H9 (cell line): ENCODE data around the gene PERP. TPM values are rescaled to one million over a fixed set of nuclear protein-coding genes. Genes with fewer than 3 reads are reported as not detected.
A peak's percentile ranks its signal among the peaks of the same experiment; 100 is the strongest.

Source experiments
- DNase-seq: peaks from one replicate; pipeline ENCODE4 v3.0.0-alpha.2; 2017
- H2AFZ ChIP-seq: one replicate; pipeline ENCODE4 v1.6.1; 2013; ENCODE audit warnings: mild to moderate bottlenecking, low read length, control low read depth, moderate library complexity
- H2AK5ac ChIP-seq: 2 replicates; pipeline ENCODE4 v1.6.1; 2013; ENCODE audit warnings: low read length, control low read depth, mixed read lengths; ENCODE audit not compliant: insufficient read length
- H2BK120ac ChIP-seq: one replicate; pipeline ENCODE4 v1.6.1; 2013; ENCODE audit warnings: low read depth, mild to moderate bottlenecking, low read length, control low read depth, inconsistent platforms; ENCODE audit not compliant: poor library complexity, severe bottlenecking
- H2BK12ac ChIP-seq: 2 replicates; pipeline ENCODE4 v1.6.1; 2013; ENCODE audit warnings: low read length, control low read depth, mixed read lengths, low read depth; ENCODE audit not compliant: insufficient read length
- H2BK15ac ChIP-seq: 2 replicates; pipeline ENCODE4 v1.6.1; 2013; ENCODE audit warnings: low read depth, low read length, control low read depth
- H2BK20ac ChIP-seq: one replicate; pipeline ENCODE4 v1.6.1; 2013; ENCODE audit warnings: low read depth, mild to moderate bottlenecking, low read length, control low read depth, inconsistent platforms; ENCODE audit not compliant: poor library complexity, severe bottlenecking
- H2BK5ac ChIP-seq: 2 replicates; pipeline ENCODE4 v1.6.1; 2013; ENCODE audit warnings: low read length, control low read depth, mixed read lengths; ENCODE audit not compliant: insufficient read length
- H3K14ac ChIP-seq: 2 replicates; pipeline ENCODE4 v1.6.1; 2013; ENCODE audit warnings: low read length, control low read depth; ENCODE audit not compliant: insufficient read depth
- H3K18ac ChIP-seq: 2 replicates; pipeline ENCODE4 v1.6.1; 2013; ENCODE audit warnings: low read depth, mild to moderate bottlenecking, mixed read lengths, low read length, control low read depth; ENCODE audit not compliant: insufficient read length
- H3K23ac ChIP-seq: 2 replicates; pipeline ENCODE4 v1.6.1; 2013; ENCODE audit warnings: low read length, control low read depth, mixed read lengths, low read depth; ENCODE audit not compliant: insufficient read length
- H3K23me2 ChIP-seq: 2 replicates; pipeline ENCODE4 v1.6.1; 2013; ENCODE audit warnings: low read depth, mild to moderate bottlenecking, mixed read lengths, low read length, control low read depth; ENCODE audit not compliant: insufficient read length, poor library complexity, severe bottlenecking
- H3K27ac ChIP-seq: 2 replicates; pipeline ENCODE4 v1.5.1; 2013; ENCODE audit warnings: low read length, control low read depth, mixed read lengths, low read depth; ENCODE audit not compliant: insufficient read length
- H3K27me3 ChIP-seq: 2 replicates; pipeline ENCODE4 v1.6.1; 2013; ENCODE audit warnings: low read length, control low read depth, inconsistent platforms; ENCODE audit not compliant: insufficient read depth
- H3K4ac ChIP-seq: 2 replicates; pipeline ENCODE4 v1.6.1; 2013; ENCODE audit warnings: low read depth, mild to moderate bottlenecking, control low read depth, inconsistent platforms, low read length, moderate library complexity
- H3K4me1 ChIP-seq: 2 replicates; pipeline ENCODE4 v1.6.1; 2013; ENCODE audit warnings: low read length, control low read depth, inconsistent platforms; ENCODE audit not compliant: insufficient read depth
- H3K4me2 ChIP-seq: 2 replicates; pipeline ENCODE4 v1.6.1; 2013; ENCODE audit warnings: low read length, control low read depth, mixed read lengths; ENCODE audit not compliant: insufficient read length, insufficient read depth
- H3K56ac ChIP-seq: 2 replicates; pipeline ENCODE4 v1.6.1; 2013; ENCODE audit warnings: low read depth, mild to moderate bottlenecking, mixed read lengths, low read length, control low read depth; ENCODE audit not compliant: insufficient read length
- H3K79me1 ChIP-seq: 2 replicates; pipeline ENCODE4 v1.6.1; 2013; ENCODE audit warnings: low read depth, mild to moderate bottlenecking, moderate library complexity, low read length, control low read depth, inconsistent platforms; ENCODE audit not compliant: insufficient read depth, poor library complexity, severe bottlenecking
- H3K79me2 ChIP-seq: 2 replicates; pipeline ENCODE4 v1.6.1; 2013; ENCODE audit warnings: low read length, control low read depth, inconsistent platforms; ENCODE audit not compliant: insufficient read depth
- H3K9ac ChIP-seq: 2 replicates; pipeline ENCODE4 v1.6.1; 2013; ENCODE audit warnings: low read length, control low read depth, mixed read lengths; ENCODE audit not compliant: insufficient read length; ENCODE audit errors: extremely low read depth
- H3K9me3 ChIP-seq: one replicate; pipeline ENCODE4 v1.6.1; 2013; ENCODE audit warnings: low read depth, low read length, inconsistent platforms; ENCODE audit not compliant: control insufficient read depth
- H3T11ph ChIP-seq: one replicate; pipeline ENCODE4 v1.6.1; 2013; ENCODE audit warnings: mild to moderate bottlenecking, low read length, control low read depth, inconsistent platforms
- H4K20me1 ChIP-seq: one replicate; pipeline ENCODE4 v1.6.1; 2013; ENCODE audit not compliant: control insufficient read depth, insufficient read length, insufficient read depth
- H4K5ac ChIP-seq: 2 replicates; pipeline ENCODE4 v1.6.1; 2013; ENCODE audit warnings: low read depth, mild to moderate bottlenecking, mixed read lengths, low read length, control low read depth; ENCODE audit not compliant: insufficient read length
- H4K8ac ChIP-seq: replicated peaks from 2 replicates; pipeline ENCODE4 v1.6.1; 2013; ENCODE audit warnings: low read length, control low read depth, mixed read lengths, low read depth; ENCODE audit not compliant: insufficient read length
- H4K91ac ChIP-seq: 2 replicates; pipeline ENCODE4 v1.6.1; 2013; ENCODE audit warnings: low read depth, mild to moderate bottlenecking, moderate library complexity, mixed read lengths, low read length, control low read depth; ENCODE audit not compliant: insufficient read length
- H3K27ac Mint-ChIP-seq, 3 experiments: 2 replicates in 2 of 3; 3 replicates in 1 of 3; pipeline ENCODE4 v1.8.0; 2020 to 2021; ENCODE audit warnings: mixed read lengths in 3 of 3, mild to moderate bottlenecking in 1 of 3, moderate library complexity in 1 of 3
- H3K27me3 Mint-ChIP-seq: 2 replicates; pipeline ENCODE4 v1.8.0; 2021; ENCODE audit warnings: low read depth, mild to moderate bottlenecking, moderate library complexity, mixed read lengths
- H3K36me3 Mint-ChIP-seq, 3 experiments: 2 replicates in 2 of 3; 3 replicates in 1 of 3; pipeline ENCODE4 v1.8.0; 2020 to 2021; ENCODE audit warnings: low read depth in 3 of 3, mixed read lengths in 3 of 3; ENCODE audit not compliant: insufficient read depth in 1 of 3
- H3K4me1 Mint-ChIP-seq, 2 experiments: 2 replicates each; pipeline ENCODE4 v1.8.0; 2020; ENCODE audit warnings: mixed read lengths in 2 of 2
- H3K4me3 Mint-ChIP-seq, 2 experiments: 2 replicates in 1 of 2; 3 replicates in 1 of 2; pipeline ENCODE4 v1.8.0; 2020 to 2021; ENCODE audit warnings: mild to moderate bottlenecking in 2 of 2, mixed read lengths in 2 of 2, moderate library complexity in 1 of 2
- H3K9me3 Mint-ChIP-seq, 2 experiments: 2 replicates in 1 of 2; 3 replicates in 1 of 2; pipeline ENCODE4 v1.8.0; 2020; ENCODE audit warnings: mild to moderate bottlenecking in 2 of 2, mixed read lengths in 2 of 2, moderate library complexity in 1 of 2
- CTCF ChIP-seq: fragments of 200-600 bp; sonication (generic); conservative IDR thresholded peaks from 3 replicates; pipeline ENCODE4 v1.8.0; 2021; ENCODE audit warnings: antibody characterized with exemption, mild to moderate bottlenecking
- WGBS: extraction: QIAGEN DNeasy Blood & Tissue Kit; methylation state at CpG from one replicate; pipeline ENCODE4 v1.1.7; 2013; ENCODE audit warnings: missing lambda C conversion rate, low lambda C conversion rate, mixed read lengths; ENCODE audit not compliant: insufficient read length; ENCODE audit errors: extremely low coverage; 5-methylcytosine and 5-hydroxymethylcytosine counted together
- long read RNA-seq: library from polyadenylated mRNA; unstranded; transcript quantifications from one replicate; pipeline ENCODE4 v2.0.0, GENCODE V29; 2020
- total RNA-seq: library from RNA; stranded (reverse); gene quantifications from 2 replicates; pipeline ENCODE4 v1.2.1, GENCODE V29; 2021

The PERP gene
- total RNA-seq = 28.7 and 28.9 TPM in 2 replicates
- long read RNA-seq, full-length matches to known transcripts = 567 of 576 reads
- long read RNA-seq, partial matches to known transcripts = 3 of 576 reads
- long read RNA-seq, other reads (novel, unspliced or antisense) = 6 of 576 reads

- no peak for TF ChIP-seq CTCF
- peak within 1 kb of the TSS; percentile 55 for H3K14ac ChIP-seq
- no peaks in the 10 kb centered on the region for H3K79me1 ChIP-seq
- no peak within 1 kb of the TSS for H3K4ac ChIP-seq
- Mint-ChIP-seq H3K36me3 (peaks cover 0 to 8% (median 0%) of the 10 kb centered on the region in 3 experiments; a peak in 2 of 7 replicates), H3K4me3 (peak within 1 kb of the TSS; percentile 92 to 95), H3K27ac (peak within 1 kb of the TSS; percentile 83 to 96 (median 96)), H3K4me1 (peaks cover 22 to 32% of the 10 kb centered on the region in 2 experiments), H3K9me3 (no peaks in the 10 kb centered on the region; a peak in 1 of 5 replicates), H3K27me3 (peaks cover 14% of the 10 kb centered on the region)
- no peak within 1 kb of the TSS for H2BK15ac ChIP-seq
- H3K27ac ChIP-seq = peak within 1 kb of the TSS; percentile 20
- no peak within 1 kb of the TSS for H2AK5ac ChIP-seq
- DNase-seq = peak; percentile 47
- no peak within 1 kb of the TSS for H3K56ac ChIP-seq
- H2AFZ ChIP-seq = peak within 1 kb of the TSS; percentile 58
- peak within 1 kb of the TSS; percentile 98 for H3K4me2 ChIP-seq
- no CpG with 5 or more reads among the region's 83 CpGs for WGBS
- peak within 1 kb of the TSS; percentile 45 for H3K9ac ChIP-seq
- H4K20me1 ChIP-seq = no peaks in the 10 kb centered on the region
- peaks cover 2% of the 10 kb centered on the region; the same call in 1 of the 2 replicates for H3K27me3 ChIP-seq
- H2BK120ac ChIP-seq = no peak within 1 kb of the TSS
- H3K18ac ChIP-seq = no peak within 1 kb of the TSS
- H3K79me2 ChIP-seq = peaks cover 4% of the 10 kb centered on the region; the same call in 1 of the 2 replicates
- H3K23me2 ChIP-seq = peaks cover 16% of the 10 kb centered on the region
- H3K9me3 ChIP-seq = no peaks in the 10 kb centered on the region
- peaks cover 2% of the 10 kb centered on the region; the same call in 1 of the 2 replicates for H3K4me1 ChIP-seq
- H2BK12ac ChIP-seq = no peak within 1 kb of the TSS
- no peak within 1 kb of the TSS for H2BK20ac ChIP-seq
- no peak within 1 kb of the TSS for H4K91ac ChIP-seq
- H3T11ph ChIP-seq = no peak within 1 kb of the TSS
- H4K5ac ChIP-seq = no peak within 1 kb of the TSS
- no peak within 1 kb of the TSS for H2BK5ac ChIP-seq
- H4K8ac ChIP-seq = no peak within 1 kb of the TSS
- H3K23ac ChIP-seq = no peak within 1 kb of the TSS
These were observed at the start of gene PERP for GRCh38 chr6:138107078-138107751. TSS of gene PERP (minus strand) at chr6:138107419. CDS start at chr6:138107340, 79 bp downstream.
